HG03097 (cell line): Measurements from ENCODE around the gene PSMB8.
"Not testable (repeated sequence)": the region's sequence is repeated elsewhere in the genome, so short reads cannot be mapped to it uniquely, and the experiment has no call there.

ENCODE experiments used
- ATAC-seq: cut with Tn5 transposase; IDR thresholded peaks from one replicate; pipeline ENCODE4 v1.9.1; 2021; ENCODE audit not compliant: unreplicated experiment, low FRiP score

PSMB8 gene

GRCh38 chr6:32843979-32844838, at the start of gene PSMB8:
TSS of gene PSMB8 (minus strand) at chr6:32844047. CDS start at chr6:32843996, 51 bp downstream.
- peak; percentile 76 for ATAC-seq

DNA sequence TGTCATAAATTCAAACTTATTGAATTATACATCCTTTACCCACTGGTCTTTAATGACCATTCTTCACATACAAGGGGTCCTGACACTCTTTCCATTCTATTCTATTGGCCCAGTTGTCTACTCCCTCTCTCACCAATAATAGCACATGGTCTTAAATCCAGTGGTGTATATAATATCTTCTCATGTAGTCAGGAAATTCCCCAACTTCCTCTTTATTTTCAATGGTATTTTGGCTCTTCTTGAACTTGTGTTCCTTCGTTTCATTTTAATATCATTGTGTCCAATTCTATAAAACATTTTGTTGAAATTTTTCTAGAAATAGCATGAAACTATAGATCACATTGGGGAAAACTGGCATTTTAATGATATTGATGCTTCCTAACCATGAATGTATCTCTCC, 47.0 kb upstream of the PSMB8 start:
- no peak for ATAC-seq

GRCh38 chr6:32889533-32889932, 45.7 kb upstream of the PSMB8 start:
- no peak for ATAC-seq

GRCh38 chr6:32888576-32888975, 44.7 kb upstream of the PSMB8 start:
- ATAC-seq: no peak

DNA sequence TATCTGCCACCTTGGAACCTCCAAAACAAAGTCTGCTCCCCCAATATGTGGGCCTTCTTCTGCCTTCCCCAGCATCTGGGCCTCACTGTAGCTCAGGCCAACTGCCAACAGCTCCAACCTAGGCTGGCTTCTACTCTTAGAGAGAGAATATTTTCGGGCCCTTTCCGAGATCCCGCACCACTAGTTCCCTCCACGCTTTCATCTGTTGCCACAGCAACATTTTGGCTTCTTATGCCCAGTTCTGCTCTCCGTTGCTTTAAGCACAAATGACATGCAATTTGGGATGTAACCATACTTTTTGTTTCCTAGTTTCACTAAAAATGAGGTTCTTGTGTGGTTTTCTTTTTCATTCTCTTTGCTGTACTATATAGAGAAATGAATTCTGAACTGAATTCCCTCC, 43.8 kb upstream of the PSMB8 start:
- no peak for ATAC-seq

DNA sequence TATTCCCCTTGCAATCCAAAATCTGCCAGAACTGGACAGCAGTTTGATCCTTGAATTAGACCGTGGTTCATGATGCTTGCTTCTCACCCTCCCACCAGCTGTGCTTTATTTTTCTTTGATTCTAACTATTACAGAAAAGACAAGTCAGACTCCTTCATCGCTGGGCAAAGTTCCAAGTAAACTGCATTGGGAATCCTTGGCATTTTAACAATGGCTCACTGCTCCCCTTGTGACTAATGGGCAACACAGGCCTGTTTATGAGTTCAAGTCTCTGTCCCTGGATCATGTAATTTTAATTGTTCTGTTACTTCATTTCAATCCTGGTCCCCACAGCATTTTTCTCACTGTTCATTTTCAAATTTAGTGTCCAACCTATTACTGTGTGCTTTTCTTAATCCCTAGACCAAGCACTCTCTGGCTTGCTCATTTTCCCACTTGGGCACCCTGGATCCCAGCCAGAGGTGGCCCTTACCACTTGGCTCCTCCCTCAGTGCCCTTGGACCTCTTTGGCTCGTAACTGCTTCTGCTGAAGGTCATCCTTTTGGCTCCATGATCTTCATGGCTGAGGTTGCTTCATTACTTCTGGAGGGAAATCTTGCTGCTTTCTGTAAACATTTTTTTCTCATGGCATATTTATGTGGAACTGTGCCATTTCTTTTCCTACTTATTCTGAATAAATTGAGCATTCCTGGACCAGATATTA, 43.0 kb upstream of the PSMB8 start:
- ATAC-seq: no peak

DNA sequence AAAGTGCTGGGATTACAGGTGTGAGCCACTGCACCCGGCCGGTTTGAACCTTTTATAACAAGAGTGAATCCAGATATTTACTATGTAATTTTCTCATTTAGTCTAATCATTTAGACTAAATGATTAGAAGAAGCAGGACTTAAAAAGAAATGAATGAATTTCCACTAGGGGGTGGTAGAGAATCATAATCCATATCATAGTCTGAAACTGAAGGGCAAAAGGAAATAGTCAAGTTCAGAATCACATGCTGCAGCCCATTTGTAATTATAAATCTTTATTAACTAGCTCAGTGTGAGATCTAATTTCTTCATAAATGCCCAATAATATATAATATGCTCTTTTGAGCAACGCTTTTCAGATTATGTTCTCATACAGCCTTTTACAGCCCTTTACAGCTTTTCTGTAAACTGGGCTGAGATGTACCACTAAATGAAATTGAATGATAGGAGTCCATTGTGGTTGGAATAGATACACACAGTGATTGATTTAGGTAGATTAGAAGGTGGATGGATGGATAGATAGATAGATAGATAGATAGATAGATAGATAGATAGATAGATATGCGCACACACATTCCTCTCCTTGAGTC, 41.9 kb upstream of the PSMB8 start:
- no peak for ATAC-seq

DNA sequence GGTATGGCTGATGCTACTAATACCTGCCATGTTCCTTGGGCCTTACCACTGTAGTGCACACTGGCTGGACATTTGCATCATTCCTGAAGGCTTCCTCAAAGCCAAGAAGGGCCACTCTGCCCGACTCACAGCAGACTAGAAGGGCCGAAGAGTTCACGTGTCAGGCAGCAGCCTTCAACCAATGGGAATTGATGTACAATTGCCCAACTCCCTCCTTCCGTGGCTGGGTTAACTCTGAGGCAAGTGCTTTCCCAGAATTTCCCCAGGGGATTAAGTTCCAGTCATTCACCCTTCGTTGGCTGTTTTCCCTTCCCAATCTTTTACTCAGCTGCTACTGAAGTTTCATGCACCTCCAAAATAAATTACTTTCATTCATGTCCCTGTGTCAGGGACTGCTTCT, 39.9 kb upstream of the PSMB8 start:
- no peak for ATAC-seq

DNA sequence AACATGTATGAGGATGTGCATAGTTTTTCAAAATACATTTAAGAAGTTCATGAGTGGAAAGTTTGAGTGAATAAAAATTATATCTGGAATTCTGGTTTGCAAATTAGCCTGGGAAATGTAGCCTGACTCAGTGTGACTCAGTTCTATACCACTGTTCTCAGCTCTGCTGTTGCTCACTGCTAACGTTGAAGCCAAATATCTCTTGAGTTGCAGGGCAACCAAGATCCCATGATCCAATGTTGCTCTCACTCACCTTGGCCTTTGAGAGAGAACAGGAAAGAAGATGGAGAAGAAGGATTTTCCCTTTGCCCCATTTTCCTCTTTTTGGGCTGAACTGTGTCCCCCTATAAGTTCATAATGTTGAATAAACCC, 39.0 kb upstream of the PSMB8 start:
- no peak for ATAC-seq

- ATAC-seq: not testable (repeated sequence)
Observed at GRCh38 chr6:32880962-32881361, 37.1 kb upstream of the PSMB8 start.

DNA sequence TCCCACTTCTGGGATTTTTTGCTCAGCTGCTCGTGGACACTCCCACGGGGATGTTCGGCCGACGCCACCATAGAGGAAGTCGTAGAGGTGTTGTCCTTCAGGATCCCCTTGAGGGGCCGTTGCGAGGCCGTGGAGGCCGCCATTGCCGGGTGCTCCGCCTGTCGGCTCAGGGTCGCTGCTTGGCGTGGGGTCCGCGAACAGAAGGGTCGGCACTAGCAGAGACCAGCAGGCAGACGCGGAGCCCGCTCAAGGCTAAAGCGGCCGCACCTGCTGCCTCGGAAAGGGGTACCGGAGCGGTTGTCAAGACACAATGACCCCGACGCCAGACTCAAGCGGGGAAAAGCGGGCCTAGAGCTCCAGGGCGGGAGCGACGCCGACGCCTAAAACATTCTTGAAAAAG, 35.8 kb upstream of the PSMB8 start:
- no peak for ATAC-seq

DNA sequence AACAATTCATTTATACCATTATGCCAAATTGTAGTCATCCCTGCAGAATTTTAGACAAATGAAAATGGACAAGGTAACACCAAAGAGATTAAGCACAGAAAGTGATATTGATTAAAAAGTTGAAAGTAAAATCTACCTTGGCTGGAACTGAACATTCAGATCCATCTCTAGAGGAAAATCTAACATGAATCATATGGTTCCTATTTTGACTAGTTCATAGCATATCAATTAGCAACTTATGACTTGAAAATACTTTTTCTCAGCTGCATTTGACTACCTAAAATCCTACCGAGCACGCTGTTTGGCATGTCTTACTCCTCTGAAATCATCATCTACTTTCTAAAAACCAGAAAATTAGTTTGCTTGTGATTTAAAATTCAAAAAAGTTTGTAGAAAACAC, 32.8 kb upstream of the PSMB8 start:
- no peak for ATAC-seq

DNA sequence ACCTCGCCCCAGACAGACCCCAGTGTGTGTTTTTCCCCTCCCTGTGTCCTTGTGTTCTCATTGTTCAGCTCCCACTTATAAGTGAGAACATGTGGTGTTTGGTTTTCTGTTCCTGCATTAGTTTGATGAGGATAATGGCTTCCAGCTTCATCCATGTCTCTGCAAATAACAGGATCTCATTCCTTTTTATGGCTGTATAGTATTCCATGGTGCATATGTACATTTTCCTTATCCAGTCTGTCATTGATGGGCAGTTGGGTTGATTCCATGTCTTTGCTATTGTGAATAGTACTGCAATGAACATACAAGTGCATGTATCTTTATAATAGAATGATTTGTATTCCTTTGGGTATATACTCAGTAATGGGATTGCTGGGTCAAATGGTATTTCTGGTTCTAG, 30.1 kb upstream of the PSMB8 start:
- not testable (repeated sequence) for ATAC-seq

- no peak for ATAC-seq
Observed at GRCh38 chr6:32868257-32868788, 24.5 kb upstream of the PSMB8 start.

GRCh38 chr6:32867554-32868256, 23.9 kb upstream of the PSMB8 start:
- no peak for ATAC-seq

DNA sequence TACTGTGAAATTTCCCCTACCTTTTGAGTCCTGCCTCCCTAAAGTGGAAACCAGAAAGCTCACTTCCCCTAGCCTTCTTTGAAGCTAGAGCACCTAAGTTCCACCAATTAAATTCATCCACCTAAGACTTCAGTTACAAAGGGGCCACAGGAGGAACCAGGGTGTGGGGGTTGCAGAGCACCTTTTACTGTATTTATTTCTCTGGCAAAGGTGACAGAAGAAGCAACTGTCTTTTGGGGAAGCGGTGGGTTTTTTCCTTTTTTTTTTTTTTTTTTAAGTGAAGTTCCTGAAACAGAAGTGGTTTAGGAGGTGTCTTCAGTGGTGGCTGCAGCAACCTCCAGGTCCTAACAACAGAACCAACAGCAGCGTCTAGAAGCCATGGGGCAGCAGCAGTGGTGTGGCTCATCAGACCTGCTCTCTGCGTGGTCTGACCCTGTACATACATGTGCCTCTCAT, 23.2 kb upstream of the PSMB8 start:
- ATAC-seq: no peak

- no peak for ATAC-seq
Observed at GRCh38 chr6:32865724-32866443, 22.0 kb upstream of the PSMB8 start.

DNA sequence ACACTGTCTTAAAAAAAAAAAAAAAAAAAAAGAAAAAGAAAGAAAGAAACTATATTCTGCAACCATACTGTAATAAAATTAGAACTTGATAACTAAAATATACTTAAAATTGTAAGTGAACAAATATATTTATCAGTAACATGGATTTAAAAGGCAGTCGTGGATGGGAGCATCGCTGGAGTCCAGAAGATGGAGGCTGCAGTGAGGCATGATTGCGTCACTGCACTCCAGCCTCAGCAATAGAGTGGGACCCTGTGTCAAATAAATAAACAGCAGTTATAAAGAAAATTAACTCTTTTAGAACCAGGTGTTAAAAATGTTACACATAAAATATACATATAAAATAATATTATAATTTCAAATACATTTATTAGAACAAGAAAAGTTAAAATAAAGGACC, 18.9 kb upstream of the PSMB8 start:
- ATAC-seq: no peak

DNA sequence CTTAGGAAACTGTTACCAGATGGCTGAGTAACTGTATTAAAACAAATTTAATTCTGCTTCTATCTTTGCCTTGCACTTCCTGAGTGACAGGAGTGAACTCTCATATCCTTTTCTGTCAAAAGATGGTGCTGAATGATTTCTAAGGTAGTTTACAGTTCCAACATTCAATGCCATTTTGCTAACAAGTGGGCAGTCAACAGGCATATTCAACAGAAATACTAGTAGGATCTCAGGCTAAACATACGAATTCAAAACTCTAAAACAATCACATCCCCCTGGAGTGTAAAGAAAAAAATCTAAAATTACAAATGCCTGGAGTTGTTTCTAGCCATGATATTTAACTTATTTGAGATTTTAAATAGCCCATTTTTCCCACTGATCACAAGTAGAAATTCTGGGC, 16.8 kb upstream of the PSMB8 start:
- no peak for ATAC-seq

GRCh38 chr6:32858194-32858593, 14.3 kb upstream of the PSMB8 start:
- ATAC-seq: no peak
